OCI-LY1 (cell line): ENCODE data around the gene ACE.

Experiments used
- H2AFZ ChIP-seq: fragments of 200-600 bp; sonication (generic), shearing (Covaris generic); 2 replicates; pipeline ENCODE4 v1.6.0; 2014; ENCODE audit warnings: antibody characterized with exemption, mild to moderate bottlenecking, low read length
- H3F3A ChIP-seq: fragments of 200-600 bp; sonication (generic), shearing (Covaris generic); 2 replicates; pipeline ENCODE4 v1.6.0; 2014; ENCODE audit warnings: mild to moderate bottlenecking, antibody characterized with exemption, low read length, moderate library complexity; ENCODE audit not compliant: insufficient read depth
- H3K27ac ChIP-seq: fragments of 200-600 bp; sonication (generic); 2 replicates; pipeline ENCODE4 v1.5.1; 2014; ENCODE audit warnings: low read length, mixed run types, mild to moderate bottlenecking, low read depth; ENCODE audit not compliant: poor library complexity, severe bottlenecking
- H3K27me3 ChIP-seq: fragments of 200-600 bp; sonication (generic); 2 replicates; pipeline ENCODE4 v1.6.0; 2014; ENCODE audit warnings: antibody characterized with exemption, mild to moderate bottlenecking, low read length, moderate library complexity; ENCODE audit not compliant: insufficient read depth
- H3K36me3 ChIP-seq: fragments of 200-600 bp; sonication (generic); 2 replicates; pipeline ENCODE4 v1.6.1; 2014; ENCODE audit warnings: mild to moderate bottlenecking, antibody characterized with exemption, low read length, moderate library complexity, mixed read lengths; ENCODE audit not compliant: insufficient read depth
- H3K4me1 ChIP-seq: fragments of 200-600 bp; sonication (generic); 2 replicates; pipeline ENCODE4 v1.5.1; 2014; ENCODE audit warnings: mild to moderate bottlenecking, low read length, moderate library complexity; ENCODE audit not compliant: insufficient read depth, severe bottlenecking
- H3K4me2 ChIP-seq: fragments of 200-600 bp; sonication (generic), shearing (Covaris generic); 2 replicates; pipeline ENCODE4 v1.6.1; 2014; ENCODE audit warnings: low read length
- H3K4me3 ChIP-seq: fragments of 200-600 bp; sonication (generic); 2 replicates; pipeline ENCODE4 v1.5.1; 2014; ENCODE audit warnings: low read length, low read depth, mild to moderate bottlenecking, mixed read lengths; ENCODE audit not compliant: poor library complexity, severe bottlenecking
- H3K79me2 ChIP-seq: fragments of 200-600 bp; shearing (Covaris generic); 2 replicates; pipeline ENCODE4 v1.6.1; 2016; ENCODE audit warnings: mixed run types, low read length, mixed read lengths; ENCODE audit not compliant: insufficient read depth
- H3K9ac ChIP-seq: fragments of 200-600 bp; sonication (generic), shearing (Covaris generic); 2 replicates; pipeline ENCODE4 v1.6.1; 2014; ENCODE audit warnings: mild to moderate bottlenecking, low read length, mixed read lengths
- H3K9me2 ChIP-seq: fragments of 200-600 bp; sonication (generic), shearing (Covaris generic); 2 replicates; pipeline ENCODE4 v1.6.1; 2014; ENCODE audit warnings: low read depth, mild to moderate bottlenecking, low read length, mixed read lengths
- H3K9me3 ChIP-seq: fragments of 200-600 bp; shearing (Covaris generic); 2 replicates; pipeline ENCODE4 v1.6.1; 2014; ENCODE audit warnings: low read length, mixed read lengths
- H4K20me1 ChIP-seq: fragments of 200-600 bp; sonication (generic), shearing (Covaris generic); 2 replicates; pipeline ENCODE4 v1.6.0; 2016; ENCODE audit warnings: mild to moderate bottlenecking, low read length; ENCODE audit not compliant: insufficient read depth
- CTCF ChIP-seq: fragments of 200-600 bp; sonication (generic), shearing (Covaris generic); IDR thresholded peaks from 2 replicates; pipeline ENCODE4 v1.5.1; 2017; ENCODE audit warnings: mild to moderate bottlenecking, antibody characterized with exemption, low read length, moderate library complexity, mixed read lengths
- EZH2 ChIP-seq: fragments of 200-600 bp; sonication (generic), shearing (Covaris generic); IDR thresholded peaks from 2 replicates; pipeline ENCODE4 v1.8.0; 2017; ENCODE audit warnings: borderline replicate concordance, mixed run types, mild to moderate bottlenecking, antibody characterized with exemption, low read length, moderate library complexity, mixed read lengths

The ACE gene

GRCh38 chr17:63525190-63525946 lies 48.5 kb downstream of the ACE start:
- Histone ChIP-seq H3K9me2 (no peaks in the 10 kb centered on the region), H3K79me2 (no peaks in the 10 kb centered on the region), H2AFZ (no peak overlapping the region), H3K4me3 (no peak overlapping the region), H3K36me3 (no peaks in the 10 kb centered on the region), H3F3A (no peaks in the 10 kb centered on the region), H3K27ac (no peak overlapping the region), H3K9me3 (no peaks in the 10 kb centered on the region), H3K27me3 (no peaks in the 10 kb centered on the region; the same call in 1 of the 2 replicates), H4K20me1 (no peaks in the 10 kb centered on the region), H3K4me2 (no peak overlapping the region), H3K4me1 (no peaks in the 10 kb centered on the region), H3K9ac (no peak overlapping the region)
- no peak for TF ChIP-seq CTCF
- TF ChIP-seq EZH2, result no peak

GRCh38 chr17:63526861-63527260 lies 50.0 kb downstream of the ACE start:
- Histone ChIP-seq H3K4me2 (no peak overlapping the region), H3K4me1 (no peaks in the 10 kb centered on the region), H3F3A (no peaks in the 10 kb centered on the region), H3K27ac (no peak overlapping the region), H3K27me3 (no peaks in the 10 kb centered on the region; the same call in 1 of the 2 replicates), H3K4me3 (no peak overlapping the region), H3K9me3 (no peaks in the 10 kb centered on the region), H3K9me2 (no peaks in the 10 kb centered on the region), H2AFZ (no peak overlapping the region), H3K9ac (no peak overlapping the region), H4K20me1 (no peaks in the 10 kb centered on the region), H3K79me2 (no peaks in the 10 kb centered on the region), H3K36me3 (no peaks in the 10 kb centered on the region)
- no peak for TF ChIP-seq CTCF
- TF ChIP-seq EZH2, result no peak

DNA sequence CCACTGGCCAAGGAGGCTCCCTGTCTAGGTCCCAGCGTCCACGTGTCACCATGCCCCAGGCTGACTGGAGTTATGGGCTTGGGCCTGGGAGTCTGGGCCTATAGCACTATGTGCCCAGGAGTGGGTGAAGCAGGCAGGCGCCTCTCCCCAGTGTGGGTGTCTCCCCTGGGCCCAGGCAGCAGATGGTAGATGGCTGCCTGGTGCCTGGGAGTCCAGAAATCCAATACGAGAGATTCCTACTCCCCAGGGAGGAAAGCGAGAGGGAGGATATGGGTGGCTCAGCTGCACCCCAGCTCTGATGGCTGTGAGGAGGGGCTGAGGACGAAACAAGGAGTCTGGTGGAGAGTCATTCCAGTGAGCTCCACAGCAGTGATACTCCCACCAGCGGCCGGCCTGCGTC lies 51.3 kb downstream of the ACE start:
- no peaks in the 10 kb centered on the region for H3K9me2 ChIP-seq
- TF ChIP-seq EZH2, result no peak
- no peak for TF ChIP-seq CTCF
- no peak overlapping the region for H3K27ac ChIP-seq

More for the DNA sequence above, 51.3 kb downstream of the ACE start:
- Histone ChIP-seq H3K79me2 (no peaks in the 10 kb centered on the region), H2AFZ (no peak overlapping the region), H3K4me1 (no peaks in the 10 kb centered on the region), H3K36me3 (no peaks in the 10 kb centered on the region), H3K4me3 (no peak overlapping the region), H3F3A (no peaks in the 10 kb centered on the region), H4K20me1 (no peaks in the 10 kb centered on the region), H3K27me3 (no peaks in the 10 kb centered on the region; the same call in 1 of the 2 replicates), H3K9ac (no peak overlapping the region), H3K9me3 (no peaks in the 10 kb centered on the region), H3K4me2 (no peak overlapping the region)
